ENCODE data around the gene TMTC2. TPM values are rescaled to one million over a fixed set of nuclear protein-coding genes. Genes with fewer than 3 reads are reported as not detected.

Gene TMTC2
- 10 to 100 TPM in 2 of 4 donors, 1 to 10 TPM in 2; 6.5 to 11.3 (median 8.9) TPM for total RNA-seq

DNA sequence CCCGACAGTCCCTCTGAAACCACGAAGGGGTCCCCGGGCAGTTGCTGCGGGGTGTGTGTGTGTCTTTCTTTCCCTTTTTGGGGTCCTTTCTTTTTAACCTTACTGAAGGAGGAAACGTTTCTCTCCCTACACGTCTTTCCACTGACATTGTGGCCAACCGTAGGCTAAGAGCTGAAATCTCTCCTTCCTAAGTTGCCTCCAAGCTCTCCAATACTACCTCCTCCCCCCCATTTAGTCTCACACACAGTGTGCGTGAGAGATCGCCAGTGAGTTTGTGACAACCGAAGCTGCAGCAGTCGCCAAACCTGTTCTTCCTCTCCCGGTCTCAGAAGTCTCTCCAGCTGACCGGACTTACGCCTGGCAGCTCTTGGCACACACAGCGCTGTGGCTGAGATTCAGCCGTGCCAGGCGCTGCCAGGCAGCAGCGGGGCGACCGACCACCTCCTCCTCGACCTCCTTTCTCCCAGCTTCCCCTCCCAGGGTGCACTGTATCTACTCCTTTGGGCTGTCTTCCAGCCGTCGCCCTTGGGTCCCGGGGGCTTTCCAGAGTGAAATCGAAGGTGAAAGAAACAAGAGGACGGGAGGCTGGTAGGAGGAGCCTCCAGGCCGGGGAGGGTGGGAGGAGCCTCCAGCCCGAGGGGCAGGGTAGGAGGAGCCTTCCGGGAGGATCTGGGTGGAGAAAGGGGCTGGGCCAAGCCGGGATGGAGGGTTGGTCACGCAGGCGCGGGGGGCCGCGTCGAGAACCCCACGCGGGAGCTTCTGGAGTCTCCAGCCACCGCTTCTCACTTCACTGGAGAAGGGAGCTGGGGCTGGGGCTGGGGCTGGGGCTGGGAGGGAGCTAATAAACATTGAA is at the start of gene TMTC2:
TSS of gene TMTC2 (plus strand) at position 739 of the 853 bp plus-strand sequence.
- TF ChIP-seq, protein P1, sequence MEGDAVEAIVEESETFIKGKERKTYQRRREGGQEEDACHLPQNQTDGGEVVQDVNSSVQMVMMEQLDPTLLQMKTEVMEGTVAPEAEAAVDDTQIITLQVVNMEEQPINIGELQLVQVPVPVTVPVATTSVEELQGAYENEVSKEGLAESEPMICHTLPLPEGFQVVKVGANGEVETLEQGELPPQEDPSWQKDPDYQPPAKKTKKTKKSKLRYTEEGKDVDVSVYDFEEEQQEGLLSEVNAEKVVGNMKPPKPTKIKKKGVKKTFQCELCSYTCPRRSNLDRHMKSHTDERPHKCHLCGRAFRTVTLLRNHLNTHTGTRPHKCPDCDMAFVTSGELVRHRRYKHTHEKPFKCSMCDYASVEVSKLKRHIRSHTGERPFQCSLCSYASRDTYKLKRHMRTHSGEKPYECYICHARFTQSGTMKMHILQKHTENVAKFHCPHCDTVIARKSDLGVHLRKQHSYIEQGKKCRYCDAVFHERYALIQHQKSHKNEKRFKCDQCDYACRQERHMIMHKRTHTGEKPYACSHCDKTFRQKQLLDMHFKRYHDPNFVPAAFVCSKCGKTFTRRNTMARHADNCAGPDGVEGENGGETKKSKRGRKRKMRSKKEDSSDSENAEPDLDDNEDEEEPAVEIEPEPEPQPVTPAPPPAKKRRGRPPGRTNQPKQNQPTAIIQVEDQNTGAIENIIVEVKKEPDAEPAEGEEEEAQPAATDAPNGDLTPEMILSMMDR (IDR thresholded peaks at IDR 0.05; ENCODE audit: low read depth): no peak

DNA sequence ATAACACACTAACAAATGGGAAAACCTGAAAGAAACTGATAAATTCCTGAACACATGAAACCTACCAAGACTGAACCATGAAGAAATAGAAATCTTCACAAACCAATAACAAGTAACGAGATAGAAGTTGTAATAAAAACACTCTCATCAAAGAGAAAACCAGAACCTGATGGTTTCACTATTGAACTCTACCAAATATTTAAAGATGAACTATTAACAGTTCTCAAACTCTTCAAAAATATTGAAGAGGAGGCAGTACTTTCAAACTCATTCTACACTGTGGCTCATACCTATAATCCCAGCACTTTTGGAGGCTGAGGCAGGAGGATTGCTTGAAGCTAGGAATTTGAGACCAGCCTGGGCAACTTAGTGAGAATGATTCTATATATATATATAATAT is 48.4 kb upstream of the TMTC2 start:
- TF ChIP-seq, protein P1 (IDR thresholded peaks at IDR 0.05; ENCODE audit: low read depth): no peak

DNA sequence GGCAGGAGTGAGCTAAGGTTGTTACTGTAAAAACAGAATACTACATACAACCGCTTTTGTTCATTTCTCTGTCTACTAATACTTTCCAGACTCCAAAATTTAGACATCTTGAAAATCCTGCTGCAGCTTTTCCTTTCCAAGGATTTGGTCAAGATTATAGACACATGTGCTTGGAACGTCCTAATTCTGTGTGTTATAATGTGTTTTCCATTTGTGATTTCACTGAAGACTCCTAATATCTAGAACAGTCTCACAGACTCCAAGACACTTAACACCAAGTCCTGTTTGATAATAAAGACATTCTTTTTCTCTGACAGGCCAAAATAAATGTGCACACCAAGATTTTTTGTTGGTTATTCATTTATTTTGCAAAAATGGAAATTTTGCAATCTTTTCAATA is 41.8 kb upstream of the TMTC2 start:
- TF ChIP-seq, protein P1 (IDR thresholded peaks at IDR 0.05; ENCODE audit: low read depth): no peak

DNA sequence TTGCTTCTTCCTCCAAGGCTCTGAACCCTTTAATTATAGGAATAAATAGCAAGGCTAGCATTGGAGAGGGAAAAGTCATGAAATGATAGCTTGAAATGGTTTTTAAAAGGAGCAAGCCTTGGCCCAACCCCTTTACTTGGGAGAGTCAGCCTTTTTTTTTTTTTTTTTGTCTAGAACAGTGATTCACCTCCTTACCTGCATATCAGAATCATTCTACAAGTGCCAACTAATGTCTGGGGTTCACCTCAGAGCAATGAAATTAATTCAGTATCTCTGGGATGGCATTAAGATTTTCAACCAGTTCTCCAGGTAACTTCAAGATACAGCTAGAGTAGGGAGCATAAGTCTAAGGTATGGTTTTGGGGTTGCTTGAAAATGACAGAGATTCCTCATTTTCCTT is 41.3 kb upstream of the TMTC2 start:
- TF ChIP-seq, protein P1 (IDR thresholded peaks at IDR 0.05; ENCODE audit: low read depth): no peak

DNA sequence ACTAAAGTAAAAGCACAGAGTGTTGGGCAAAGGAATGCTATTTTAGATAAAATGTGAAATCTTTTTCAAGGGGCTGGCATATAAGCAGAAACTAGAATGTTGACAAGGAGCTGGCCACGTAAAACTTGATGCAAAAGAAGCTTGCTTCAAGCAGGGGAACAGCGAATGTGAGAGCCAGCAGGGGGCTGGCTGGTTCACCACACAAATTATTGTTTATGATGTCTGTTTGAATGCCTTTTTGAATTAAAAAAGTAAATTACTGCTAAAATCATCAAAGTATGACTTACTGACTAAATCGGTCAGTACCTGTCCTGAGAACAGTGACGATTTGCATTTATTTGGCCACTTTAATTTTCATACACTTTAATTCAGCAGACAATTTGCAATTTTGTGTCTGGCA is 38.9 kb upstream of the TMTC2 start:
- TF ChIP-seq, protein P1 (IDR thresholded peaks at IDR 0.05; ENCODE audit: low read depth): no peak

DNA sequence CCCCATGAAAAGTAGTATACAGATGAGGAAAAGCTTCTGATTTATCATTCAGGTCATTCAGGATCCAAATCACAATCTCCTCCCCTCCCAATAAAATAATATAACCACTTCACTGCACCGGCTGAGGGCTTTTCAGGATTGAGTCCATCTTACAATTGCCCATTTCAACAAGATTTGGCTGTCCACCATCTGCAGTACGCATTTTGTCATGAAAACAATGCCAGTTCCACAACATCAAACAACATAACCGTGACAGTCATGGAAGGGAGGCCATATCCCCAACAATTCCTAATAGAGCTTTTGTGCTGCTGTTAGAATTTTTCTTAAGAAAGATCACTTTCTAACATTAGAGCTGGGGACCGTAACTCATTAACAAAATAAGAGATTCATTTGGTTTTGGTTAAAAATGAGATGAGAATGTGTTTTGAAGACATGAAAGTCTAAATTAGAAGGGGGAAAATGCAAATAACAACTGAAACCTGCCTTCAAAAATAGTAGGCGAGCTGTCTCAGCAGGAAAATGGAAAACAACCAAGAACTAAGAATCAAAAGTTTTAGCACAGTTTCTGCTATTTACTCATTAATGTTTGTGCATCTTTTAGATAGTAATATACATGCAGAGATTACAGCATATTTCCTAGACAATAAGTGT is 38.3 kb upstream of the TMTC2 start:
- TF ChIP-seq, protein P1 (IDR thresholded peaks at IDR 0.05; ENCODE audit: low read depth): no peak

DNA sequence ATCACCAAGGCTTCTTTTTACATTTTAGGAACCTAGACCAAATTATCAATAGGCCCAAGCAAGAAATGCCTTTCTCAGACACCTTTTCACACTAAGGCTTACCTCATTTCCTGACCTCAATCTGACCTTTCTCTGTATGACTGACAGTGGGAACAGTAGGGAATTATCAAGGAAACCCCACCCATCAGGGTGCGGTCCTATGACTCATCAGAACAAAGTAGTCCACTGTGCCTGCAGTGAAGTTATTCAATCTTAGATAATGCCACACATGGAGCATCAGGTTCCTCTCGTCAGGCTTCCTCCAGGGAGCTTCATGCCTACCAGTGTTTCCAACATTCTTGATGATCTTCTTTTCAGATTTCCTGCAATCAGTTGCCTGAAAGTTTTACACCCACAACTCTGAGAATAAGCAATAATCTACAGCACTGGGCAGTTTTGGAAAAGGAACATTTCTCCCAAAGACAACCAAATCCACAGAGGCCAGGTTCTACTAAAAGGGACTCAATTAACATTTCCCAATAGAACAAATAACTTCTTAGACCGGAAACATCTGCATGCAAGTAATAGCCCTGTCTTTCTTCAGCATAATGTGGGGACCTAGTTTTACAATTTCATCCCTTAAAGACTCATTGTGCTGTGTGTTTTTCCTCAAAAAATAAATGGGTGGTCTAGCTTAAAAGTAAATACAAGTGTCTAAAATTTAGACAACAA is 35.9 kb upstream of the TMTC2 start:
- TF ChIP-seq, protein P1 (IDR thresholded peaks at IDR 0.05; ENCODE audit: low read depth): no peak

Data from subcutaneous adipose tissue (tissue), 4 donors.